GM12801 (cell line): ENCODE results near the gene NPL.

Source experiments
- CTCF ChIP-seq: IDR thresholded peaks from one replicate; pipeline ENCODE4 v1.5.1; 2011; ENCODE audit warnings: control low read depth; ENCODE audit not compliant: insufficient read length; ENCODE audit errors: extremely low read depth

Gene NPL

GRCh38 chr1:182857212-182857611 is 67.6 kb downstream of the NPL start:
- TF ChIP-seq CTCF = no peak

- no peak for TF ChIP-seq CTCF
These were observed 71.1 kb downstream of the NPL start for GRCh38 chr1:182860658-182861057.

GRCh38 chr1:182861994-182862393 is 72.4 kb downstream of the NPL start:
- no peak for TF ChIP-seq CTCF

GRCh38 chr1:182862827-182863226 is 73.3 kb downstream of the NPL start:
- no peak for TF ChIP-seq CTCF

- no peak for TF ChIP-seq CTCF
These were observed 74.4 kb downstream of the NPL start for GRCh38 chr1:182863940-182864339.

GRCh38 chr1:182867861-182868260 is 78.3 kb downstream of the NPL start:
- TF ChIP-seq CTCF = no peak

- TF ChIP-seq CTCF = no peak
These were observed 79.7 kb downstream of the NPL start for GRCh38 chr1:182869241-182869666.

GRCh38 chr1:182872881-182873280 is 83.3 kb downstream of the NPL start:
- no peak for TF ChIP-seq CTCF
